Astrocyte of the cerebellum (primary cell): ENCODE measurements around the gene SPTBN5.

Source experiments
- DNase-seq: peaks from one replicate; pipeline ENCODE4 v3.0.0-alpha.2; 2011; ENCODE audit warnings: low read depth
- H3K4me3 ChIP-seq: 2 replicates; pipeline ENCODE4 v1.5.1; 2011; ENCODE audit warnings: mild to moderate bottlenecking, low read depth, low read length, moderate library complexity
- in situ Hi-C: cut with HindIII; loops from 2 replicates; pipeline ENCODE4 v1.10.0; 2017; ENCODE audit warnings: low sequenced_read_pairs
- TF ChIP-seq, protein P1 (sequence below): IDR thresholded peaks from 2 replicates; pipeline ENCODE4 v1.5.1; 2012; ENCODE audit warnings: low read length, low read depth, moderate library complexity, mild to moderate bottlenecking; ENCODE audit errors: missing control alignments

SPTBN5 gene

DNA sequence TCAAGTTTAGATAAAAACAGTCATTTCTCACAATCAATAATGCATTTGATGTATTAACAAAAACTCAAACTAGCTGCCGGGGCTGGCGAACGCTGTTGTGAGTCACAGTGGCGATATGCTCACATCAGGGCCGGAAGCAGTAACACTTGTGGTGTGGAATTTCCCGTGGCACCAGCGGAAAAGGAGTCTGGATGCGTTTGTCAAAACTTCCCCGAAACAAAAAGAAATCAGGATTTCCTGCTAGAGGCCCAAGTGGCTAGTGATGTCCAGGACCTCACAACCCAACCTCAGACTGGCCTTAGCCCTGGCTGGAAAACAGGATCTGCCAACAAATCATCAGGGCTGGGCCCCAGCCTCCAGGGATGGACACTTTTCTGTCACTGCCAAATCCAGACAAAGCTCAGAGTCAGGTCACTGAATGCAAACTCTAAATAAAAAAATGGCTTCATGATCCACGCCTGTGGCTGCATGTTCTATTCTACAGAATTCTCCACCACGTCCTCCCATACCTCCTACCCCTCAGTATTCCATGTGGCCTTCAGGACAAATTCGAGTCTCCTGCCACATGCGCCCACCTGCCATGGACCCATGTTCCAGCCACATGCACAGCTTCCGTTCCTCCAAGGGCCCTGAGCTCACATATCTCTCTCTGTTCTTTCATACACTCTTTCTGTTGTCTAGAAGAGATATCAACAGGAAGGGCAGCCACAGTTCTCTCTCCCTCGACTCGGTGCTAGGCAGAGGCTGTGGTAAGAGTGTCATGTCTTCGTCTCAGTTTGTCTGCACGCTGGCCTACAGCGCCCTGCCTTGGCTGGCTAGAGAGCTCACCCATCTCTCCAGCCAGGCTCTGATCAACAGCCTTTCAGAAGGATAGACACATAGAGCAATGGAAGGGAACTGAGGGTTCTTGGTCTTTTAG, 43.1 kb upstream of the SPTBN5 start:
- TF ChIP-seq, protein P1, sequence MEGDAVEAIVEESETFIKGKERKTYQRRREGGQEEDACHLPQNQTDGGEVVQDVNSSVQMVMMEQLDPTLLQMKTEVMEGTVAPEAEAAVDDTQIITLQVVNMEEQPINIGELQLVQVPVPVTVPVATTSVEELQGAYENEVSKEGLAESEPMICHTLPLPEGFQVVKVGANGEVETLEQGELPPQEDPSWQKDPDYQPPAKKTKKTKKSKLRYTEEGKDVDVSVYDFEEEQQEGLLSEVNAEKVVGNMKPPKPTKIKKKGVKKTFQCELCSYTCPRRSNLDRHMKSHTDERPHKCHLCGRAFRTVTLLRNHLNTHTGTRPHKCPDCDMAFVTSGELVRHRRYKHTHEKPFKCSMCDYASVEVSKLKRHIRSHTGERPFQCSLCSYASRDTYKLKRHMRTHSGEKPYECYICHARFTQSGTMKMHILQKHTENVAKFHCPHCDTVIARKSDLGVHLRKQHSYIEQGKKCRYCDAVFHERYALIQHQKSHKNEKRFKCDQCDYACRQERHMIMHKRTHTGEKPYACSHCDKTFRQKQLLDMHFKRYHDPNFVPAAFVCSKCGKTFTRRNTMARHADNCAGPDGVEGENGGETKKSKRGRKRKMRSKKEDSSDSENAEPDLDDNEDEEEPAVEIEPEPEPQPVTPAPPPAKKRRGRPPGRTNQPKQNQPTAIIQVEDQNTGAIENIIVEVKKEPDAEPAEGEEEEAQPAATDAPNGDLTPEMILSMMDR, result no peak
- no peak for DNase-seq
- no peak overlapping the region for H3K4me3 ChIP-seq
- in situ Hi-C loops, result no loop called here

DNA sequence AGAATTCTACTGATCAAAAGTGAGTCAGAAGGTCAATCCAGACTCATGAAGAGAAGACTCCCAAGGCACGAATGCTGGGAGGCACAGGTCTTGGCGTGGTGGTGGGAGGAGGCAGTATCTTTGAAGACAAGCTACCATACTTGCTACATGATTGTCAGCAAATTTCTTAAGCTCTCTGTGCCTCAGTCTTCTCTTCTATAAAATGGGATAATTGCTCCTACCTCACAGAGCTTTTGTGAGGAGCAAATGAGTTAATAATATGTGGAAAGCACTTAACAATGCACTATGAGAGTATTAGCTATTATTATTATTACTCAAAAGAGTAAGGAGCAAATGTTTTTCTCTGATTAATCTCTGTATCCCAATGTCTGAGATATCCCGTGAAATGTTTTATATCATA, 42.3 kb upstream of the SPTBN5 start:
- H3K4me3 ChIP-seq, result no peak overlapping the region
- TF ChIP-seq, protein P1, result no peak
- no peak for DNase-seq
- in situ Hi-C loops, result no loop called here

DNA sequence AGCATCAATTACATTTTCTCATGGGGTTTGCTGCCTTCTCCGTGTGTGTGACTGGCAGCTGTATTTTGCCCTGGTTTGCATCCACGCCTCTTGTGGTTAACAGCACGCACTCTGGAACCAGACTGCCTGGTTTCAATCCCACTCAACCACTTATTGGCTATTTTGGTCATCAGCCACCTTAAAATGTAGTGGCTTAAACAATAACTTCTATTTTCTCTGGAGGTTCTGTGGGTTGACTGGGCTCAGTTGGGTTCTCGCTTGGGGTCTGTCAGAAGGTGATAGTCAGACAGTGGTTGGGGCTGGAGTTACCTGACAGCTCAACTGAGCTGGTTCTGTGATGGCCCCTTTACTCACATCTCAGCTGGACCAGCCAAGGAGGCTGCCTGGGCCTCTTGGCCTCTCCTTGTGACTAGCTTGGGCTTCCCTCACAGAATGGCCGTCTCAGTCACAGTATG, 41.7 kb upstream of the SPTBN5 start:
- no peak overlapping the region for H3K4me3 ChIP-seq
- in situ Hi-C loops, result no loop called here
- no peak for DNase-seq
- TF ChIP-seq, protein P1, result no peak

DNA sequence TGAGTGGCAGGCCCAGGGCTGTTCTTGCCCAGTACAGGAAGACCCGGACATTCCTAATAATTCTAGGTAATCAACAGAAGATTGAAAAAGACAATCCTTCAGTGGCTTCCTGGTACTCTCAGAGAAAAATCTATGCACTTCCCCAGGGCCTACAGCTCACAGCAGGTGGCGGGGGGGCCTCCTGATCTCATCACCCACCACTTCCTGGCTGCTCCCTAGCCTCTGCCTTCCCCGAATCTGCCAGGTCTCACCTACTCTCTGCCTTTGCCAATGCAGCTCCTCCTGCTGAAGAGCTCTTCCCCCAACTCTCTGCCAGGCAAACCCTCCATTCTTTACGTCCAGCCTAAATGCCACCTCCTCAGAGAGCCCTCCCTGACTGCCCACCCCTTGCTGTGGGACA, 41.0 kb upstream of the SPTBN5 start:
- no peak overlapping the region for H3K4me3 ChIP-seq
- TF ChIP-seq, protein P1, result no peak
- in situ Hi-C loops, result no loop called here
- DNase-seq, result no peak

DNA sequence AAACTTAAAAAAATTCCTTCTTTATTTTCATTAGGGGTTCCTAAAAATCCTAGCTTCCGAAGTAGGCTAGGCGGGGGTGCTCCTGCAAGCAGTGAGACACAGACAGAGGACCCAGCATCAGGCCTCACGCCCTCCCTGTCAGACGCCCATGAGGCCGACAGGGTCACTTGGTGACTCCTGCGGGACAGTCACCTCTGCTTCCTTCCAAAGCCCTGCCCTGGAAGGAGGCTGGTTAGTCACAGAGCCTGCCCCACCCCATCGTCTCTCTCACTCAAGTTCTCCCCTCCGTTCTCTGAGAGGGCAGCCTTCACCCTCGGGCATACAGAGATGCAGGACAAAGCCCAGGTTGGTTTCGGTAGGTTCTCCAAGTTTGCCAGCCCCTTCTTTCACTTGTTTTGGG, 39.9 kb upstream of the SPTBN5 start:
- TF ChIP-seq, protein P1, result no peak

DNA sequence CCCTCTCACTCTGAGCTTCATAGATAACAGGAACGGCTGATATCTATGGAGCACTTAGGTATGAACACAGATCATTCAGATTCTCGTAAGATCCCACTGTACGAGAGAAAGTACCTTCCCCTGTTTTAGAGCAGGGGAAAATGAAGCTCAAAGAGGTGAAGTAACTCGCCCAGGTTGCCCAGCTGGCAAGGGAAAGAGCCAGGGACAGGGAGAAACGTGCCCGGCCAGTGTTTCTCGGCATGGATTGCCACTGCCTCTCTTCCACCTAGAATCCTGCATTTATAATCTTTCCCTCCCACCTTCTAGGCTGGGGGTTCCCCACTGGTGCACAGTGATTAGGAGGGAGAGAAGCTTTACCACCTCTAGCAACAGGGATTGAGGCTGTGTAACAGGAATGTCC, 39.5 kb upstream of the SPTBN5 start:
- no peak overlapping the region for H3K4me3 ChIP-seq
- TF ChIP-seq, protein P1, result no peak
- no peak for DNase-seq
- in situ Hi-C loops, result no loop called here

More for the DNA sequence above, 39.9 kb upstream of the SPTBN5 start:
- in situ Hi-C loops, result no loop called here
- no peak overlapping the region for H3K4me3 ChIP-seq
- DNase-seq, result no peak
